HUES64 (cell line): Measurements from ENCODE around the gene KRT4.

Experiments used
- H3K27ac ChIP-seq: 2 replicates; pipeline ENCODE4 v1.7.0; 2013; ENCODE audit warnings: low read depth, low read length, inconsistent platforms
- H3K27me3 ChIP-seq: 2 replicates; pipeline ENCODE4 v1.6.1; 2013; ENCODE audit warnings: mild to moderate bottlenecking, low read length; ENCODE audit not compliant: insufficient read depth
- H3K36me3 ChIP-seq: 2 replicates; pipeline ENCODE4 v1.6.1; 2013; ENCODE audit warnings: mild to moderate bottlenecking, low read length; ENCODE audit not compliant: insufficient read depth
- H3K4me1 ChIP-seq: 2 replicates; pipeline ENCODE4 v1.6.1; 2013; ENCODE audit warnings: mild to moderate bottlenecking, low read length, moderate library complexity; ENCODE audit not compliant: insufficient read depth
- H3K4me3 ChIP-seq: 2 replicates; pipeline ENCODE4 v1.5.1; 2013; ENCODE audit warnings: mild to moderate bottlenecking, low read length, moderate library complexity
- H3K9ac ChIP-seq: 2 replicates; pipeline ENCODE4 v1.6.1; 2013; ENCODE audit warnings: mild to moderate bottlenecking, low read depth, low read length
- H3K9me3 ChIP-seq: 2 replicates; pipeline ENCODE4 v1.6.1; 2013; ENCODE audit warnings: low read depth, low read length; ENCODE audit not compliant: insufficient read depth
- WGBS: fragments of 150-250, 120-280 bp; methylation state at CpG from one replicate; pipeline ENCODE4 v1.1.7; 2013; ENCODE audit warnings: missing lambda C conversion rate; 5-methylcytosine and 5-hydroxymethylcytosine counted together

Gene KRT4

DNA sequence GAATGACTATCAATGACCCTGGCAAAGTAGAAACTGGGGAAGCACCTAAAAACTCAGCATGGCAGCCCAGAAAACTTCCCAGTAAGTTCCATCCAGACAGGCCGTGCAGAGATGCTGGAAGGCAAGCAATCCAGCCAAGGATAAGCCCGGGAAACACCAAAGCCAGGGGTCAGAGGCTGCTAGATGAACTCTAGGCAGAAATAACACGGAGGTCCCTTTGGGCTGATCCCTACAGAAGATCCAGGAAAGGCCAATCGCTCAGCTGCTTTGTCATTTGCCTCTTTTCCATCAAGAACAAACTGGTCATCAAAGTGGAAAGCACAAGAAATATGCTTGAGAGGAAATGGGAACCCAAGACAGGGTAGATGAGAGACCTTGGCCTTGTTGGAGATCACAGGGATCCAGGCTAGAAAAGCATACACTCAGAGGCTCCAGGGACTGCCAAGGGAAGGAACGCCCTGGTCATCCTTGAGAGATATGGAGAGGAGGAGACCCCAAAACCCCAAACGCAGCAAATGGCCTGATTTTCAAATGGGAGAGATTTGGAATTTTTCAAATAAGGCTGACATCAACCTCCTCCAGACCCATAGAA lies 13.7 kb upstream of the KRT4 start:
- Histone ChIP-seq H3K27ac (no peak overlapping the region), H3K27me3 (no peaks in the 10 kb centered on the region), H3K4me1 (no peaks in the 10 kb centered on the region), H3K4me3 (no peak overlapping the region), H3K36me3 (no peaks in the 10 kb centered on the region), H3K9ac (no peak overlapping the region), H3K9me3 (no peaks in the 10 kb centered on the region)
- WGBS, result 93% methylated on average over 6 of the region's 6 CpGs

DNA sequence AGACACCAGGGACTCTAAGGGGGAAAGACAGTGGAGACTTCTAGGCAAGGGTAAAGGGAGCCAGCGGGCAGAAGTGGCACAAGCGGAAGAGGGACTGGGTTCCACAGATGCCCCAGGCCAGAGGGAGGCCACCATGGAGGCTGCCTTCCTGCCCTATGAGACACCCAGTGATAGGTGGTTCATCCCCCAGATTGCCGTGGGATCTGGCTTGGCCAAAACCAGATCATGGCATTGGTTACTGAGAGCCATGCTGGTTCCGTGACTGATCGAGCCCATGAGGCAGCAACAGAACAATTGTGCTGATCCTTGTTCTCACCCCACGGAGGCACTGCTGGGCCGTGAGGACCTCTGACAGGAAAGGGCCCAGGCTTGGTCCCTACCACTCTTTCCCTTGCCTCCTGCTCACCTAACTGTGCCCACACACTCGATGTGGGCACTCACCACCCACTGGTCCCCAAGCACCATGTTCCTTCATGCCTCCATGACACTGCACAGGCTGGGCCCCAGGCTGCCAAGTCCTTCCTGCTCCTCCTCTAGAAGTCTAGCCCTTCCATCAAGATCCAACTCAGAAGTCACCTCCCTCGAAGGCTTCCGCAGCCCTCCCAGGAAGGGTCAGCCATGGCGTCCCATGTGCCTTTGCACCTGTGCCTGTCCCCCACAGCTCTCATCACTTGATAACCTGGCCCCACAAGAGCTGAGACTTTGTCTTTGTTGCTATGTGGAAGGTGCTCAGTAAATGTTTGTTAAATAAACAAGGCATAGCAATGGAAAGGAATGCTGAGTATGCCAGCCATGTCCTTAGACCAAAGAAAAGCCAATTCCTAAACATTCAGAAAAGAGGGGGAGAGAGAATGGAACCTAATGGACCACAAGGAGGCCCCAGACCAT lies 12.9 kb upstream of the KRT4 start:
- Histone ChIP-seq H3K27ac (no peak overlapping the region), H3K4me1 (no peaks in the 10 kb centered on the region), H3K27me3 (no peaks in the 10 kb centered on the region), H3K9me3 (no peaks in the 10 kb centered on the region), H3K9ac (no peak overlapping the region), H3K36me3 (no peaks in the 10 kb centered on the region), H3K4me3 (no peak overlapping the region)
- WGBS, result 91% methylated on average over 11 of the region's 11 CpGs

DNA sequence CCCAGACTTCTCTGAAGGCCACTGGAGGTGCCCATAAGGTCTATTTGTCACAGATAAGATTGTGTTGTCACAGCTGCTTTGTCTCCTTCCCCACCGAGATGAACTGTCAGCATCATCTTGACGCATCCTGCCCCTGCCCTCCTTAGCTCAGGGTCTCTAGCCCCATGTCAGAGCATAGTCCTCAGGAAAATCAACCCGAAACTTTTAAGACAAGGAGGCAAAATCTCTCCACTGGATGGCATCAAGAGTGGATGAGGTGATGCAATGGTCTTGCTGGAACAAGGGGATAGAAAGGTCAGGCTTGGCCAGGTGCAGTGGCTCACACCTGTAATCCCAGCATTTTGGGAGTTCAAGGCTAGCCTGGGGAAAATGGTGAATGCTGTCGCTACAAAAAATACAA lies 12.0 kb upstream of the KRT4 start:
- Histone ChIP-seq H3K27ac (no peak overlapping the region), H3K4me1 (no peaks in the 10 kb centered on the region), H3K36me3 (no peaks in the 10 kb centered on the region), H3K9me3 (no peaks in the 10 kb centered on the region), H3K9ac (no peak overlapping the region), H3K27me3 (no peaks in the 10 kb centered on the region), H3K4me3 (no peak overlapping the region)
- 95% methylated on average over 4 of the region's 4 CpGs for WGBS

DNA sequence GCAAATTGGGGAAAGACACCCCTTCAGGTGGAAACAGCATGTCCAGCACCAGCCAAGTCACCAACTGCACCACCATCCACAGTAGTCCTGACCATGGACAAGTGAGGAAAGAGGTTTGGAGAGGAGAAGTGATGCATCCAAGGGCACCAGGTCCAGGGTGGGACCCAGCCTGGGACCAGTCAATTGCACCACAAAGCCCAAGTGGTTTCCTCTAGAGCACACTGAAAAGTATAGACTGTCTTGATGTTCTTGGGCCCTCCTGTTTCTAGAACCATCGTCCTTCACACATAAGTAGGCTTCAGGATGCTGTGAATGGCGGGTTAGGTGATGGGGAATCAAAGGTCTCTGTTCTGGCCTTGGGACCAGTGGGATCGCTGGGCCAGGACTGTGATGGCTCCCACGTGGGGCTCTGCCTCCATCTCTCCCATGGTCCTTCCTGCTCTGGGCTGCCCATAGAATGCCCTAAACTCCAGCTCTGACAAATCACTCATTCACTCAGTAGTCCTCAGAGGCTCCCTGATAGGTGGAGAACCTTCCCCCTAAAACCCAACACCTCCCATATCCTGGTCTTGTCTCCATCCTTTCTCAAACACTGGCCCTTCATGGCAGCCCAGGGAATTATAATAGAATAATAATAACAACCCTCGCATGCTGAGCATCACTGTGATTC lies 11.0 kb upstream of the KRT4 start:
- H3K4me3 ChIP-seq, result no peak overlapping the region
- H3K9ac ChIP-seq, result no peak overlapping the region
- H3K27ac ChIP-seq, result no peak overlapping the region
- WGBS, result 91% methylated on average over 5 of the region's 5 CpGs
- H3K4me1 ChIP-seq, result no peaks in the 10 kb centered on the region
- no peaks in the 10 kb centered on the region for H3K27me3 ChIP-seq
- H3K36me3 ChIP-seq, result no peaks in the 10 kb centered on the region
- no peaks in the 10 kb centered on the region for H3K9me3 ChIP-seq

DNA sequence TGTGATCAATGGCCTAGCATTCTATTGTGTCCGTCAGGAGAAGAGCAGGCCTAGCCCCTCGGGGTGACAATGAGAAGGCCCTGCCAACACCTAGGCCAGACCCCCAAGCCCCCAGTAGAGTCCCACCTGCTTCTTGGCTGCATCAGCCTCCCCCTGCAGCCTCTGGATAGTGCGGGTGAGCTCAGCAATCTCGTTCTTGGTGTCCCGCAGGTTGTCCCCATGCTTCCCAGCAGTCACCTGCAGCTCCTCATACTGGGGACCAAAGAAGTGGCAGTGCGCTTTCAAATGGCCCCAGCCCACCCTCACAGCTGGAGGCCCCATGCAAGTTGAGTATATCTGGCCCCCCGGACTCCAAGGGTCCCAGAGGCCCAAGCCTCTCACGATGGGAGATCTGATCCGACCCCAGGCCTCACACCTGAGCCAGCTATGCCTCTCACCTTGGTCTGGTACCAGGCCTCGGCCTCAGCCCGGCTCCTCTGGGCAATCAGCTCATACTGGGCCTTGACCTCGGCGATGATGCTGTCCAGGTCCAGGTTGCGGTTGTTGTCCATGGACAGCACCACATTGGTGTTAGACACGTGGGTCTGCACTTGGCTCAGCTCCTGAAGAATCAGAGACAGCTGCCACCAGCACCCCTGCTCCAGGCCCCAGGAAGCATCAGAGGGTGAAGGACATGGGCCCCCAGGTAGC lies 10.0 kb upstream of the KRT4 start:
- H3K9me3 ChIP-seq, result no peaks in the 10 kb centered on the region
- no peak overlapping the region for H3K27ac ChIP-seq
- H3K4me3 ChIP-seq, result no peak overlapping the region
- H3K36me3 ChIP-seq, result no peaks in the 10 kb centered on the region
- no peak overlapping the region for H3K9ac ChIP-seq
- no peaks in the 10 kb centered on the region for H3K4me1 ChIP-seq
- H3K27me3 ChIP-seq, result no peaks in the 10 kb centered on the region
- WGBS, result 92% methylated on average over 15 of the region's 15 CpGs

DNA sequence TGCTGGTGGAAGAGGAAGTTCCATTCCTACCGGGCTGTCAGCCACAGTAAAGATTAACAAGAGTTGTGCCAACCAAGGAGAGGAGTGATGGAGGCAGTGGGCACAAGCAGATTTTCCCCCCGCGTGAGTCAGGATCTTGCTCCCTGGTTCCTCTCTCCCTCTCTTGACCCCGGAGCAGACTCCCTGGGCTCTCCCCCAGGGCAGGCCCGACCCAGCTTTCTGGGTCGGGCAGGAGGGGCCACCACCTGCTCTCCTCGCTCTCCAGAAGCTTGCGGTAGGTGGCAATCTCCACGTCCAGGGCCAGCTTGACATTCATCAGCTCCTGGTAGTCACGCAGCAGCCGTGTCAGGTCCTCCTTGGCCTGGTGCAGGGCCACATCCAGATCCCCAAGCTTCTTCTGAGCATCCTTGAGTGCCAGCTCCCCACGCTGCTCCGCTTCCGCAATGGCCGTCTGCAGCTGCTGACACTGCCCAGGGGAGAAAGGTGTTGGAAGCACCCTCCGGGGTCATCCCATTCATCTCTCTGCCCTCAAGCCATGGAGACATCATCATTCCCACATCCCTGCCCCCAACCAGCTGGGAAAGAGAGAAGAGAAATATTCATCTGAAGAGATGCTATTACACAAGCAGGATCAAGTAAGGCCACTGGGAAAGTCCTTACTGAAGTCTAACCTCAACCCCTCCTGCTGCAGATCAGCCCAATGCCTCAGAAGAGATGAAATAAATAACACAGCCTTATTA lies 9.0 kb upstream of the KRT4 start:
- Histone ChIP-seq H3K4me3 (no peak overlapping the region), H3K36me3 (no peaks in the 10 kb centered on the region), H3K9me3 (no peaks in the 10 kb centered on the region), H3K27me3 (no peaks in the 10 kb centered on the region), H3K4me1 (no peaks in the 10 kb centered on the region), H3K9ac (no peak overlapping the region), H3K27ac (no peak overlapping the region)
- WGBS, result 86% methylated on average over 16 of the region's 16 CpGs

DNA sequence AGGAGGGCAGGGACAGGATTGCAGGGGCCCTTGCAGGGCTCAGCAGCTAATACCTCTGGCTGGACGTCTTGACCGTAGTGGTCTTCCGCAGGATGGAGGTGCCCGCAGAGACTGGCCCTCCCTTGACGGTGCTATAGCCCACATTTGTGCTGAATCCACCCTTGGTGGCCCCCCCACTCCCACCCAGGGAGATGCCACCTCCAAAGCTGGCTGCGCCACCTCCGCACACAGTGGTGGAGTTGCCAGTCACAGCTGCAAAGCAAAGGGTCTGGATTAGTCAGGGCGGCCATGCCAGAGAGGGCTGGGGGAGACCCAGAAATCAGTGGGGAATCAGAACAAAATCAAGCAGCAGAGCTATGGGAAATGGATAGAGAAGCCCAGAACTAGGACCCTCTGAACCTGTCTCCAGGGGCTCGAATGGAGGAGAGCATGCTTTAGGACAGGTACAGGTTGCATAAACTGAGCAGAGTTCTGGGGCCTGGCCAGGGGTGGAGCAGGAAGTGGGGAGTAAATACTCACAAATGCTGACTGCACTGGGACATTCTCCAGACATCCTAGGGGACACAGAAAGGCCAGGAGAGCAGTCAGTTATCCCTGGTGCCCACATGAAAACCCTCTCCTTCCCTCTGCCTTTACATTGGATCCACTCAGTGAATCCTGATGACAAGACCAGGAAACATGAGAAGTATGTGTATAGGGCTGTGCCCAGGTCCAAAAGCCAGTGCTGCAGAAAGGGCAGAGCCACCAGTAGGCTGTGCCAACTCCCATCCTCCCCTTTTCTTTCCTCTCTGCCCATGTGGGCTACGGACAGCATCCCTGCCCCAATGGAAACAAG lies 8.1 kb upstream of the KRT4 start:
- no peaks in the 10 kb centered on the region for H3K9me3 ChIP-seq
- 93% methylated on average over 10 of the region's 10 CpGs for WGBS
- no peak overlapping the region for H3K4me3 ChIP-seq
- no peaks in the 10 kb centered on the region for H3K36me3 ChIP-seq
- no peak overlapping the region for H3K9ac ChIP-seq
- H3K27me3 ChIP-seq, result no peaks in the 10 kb centered on the region
- H3K4me1 ChIP-seq, result no peaks in the 10 kb centered on the region
- H3K27ac ChIP-seq, result no peak overlapping the region

DNA sequence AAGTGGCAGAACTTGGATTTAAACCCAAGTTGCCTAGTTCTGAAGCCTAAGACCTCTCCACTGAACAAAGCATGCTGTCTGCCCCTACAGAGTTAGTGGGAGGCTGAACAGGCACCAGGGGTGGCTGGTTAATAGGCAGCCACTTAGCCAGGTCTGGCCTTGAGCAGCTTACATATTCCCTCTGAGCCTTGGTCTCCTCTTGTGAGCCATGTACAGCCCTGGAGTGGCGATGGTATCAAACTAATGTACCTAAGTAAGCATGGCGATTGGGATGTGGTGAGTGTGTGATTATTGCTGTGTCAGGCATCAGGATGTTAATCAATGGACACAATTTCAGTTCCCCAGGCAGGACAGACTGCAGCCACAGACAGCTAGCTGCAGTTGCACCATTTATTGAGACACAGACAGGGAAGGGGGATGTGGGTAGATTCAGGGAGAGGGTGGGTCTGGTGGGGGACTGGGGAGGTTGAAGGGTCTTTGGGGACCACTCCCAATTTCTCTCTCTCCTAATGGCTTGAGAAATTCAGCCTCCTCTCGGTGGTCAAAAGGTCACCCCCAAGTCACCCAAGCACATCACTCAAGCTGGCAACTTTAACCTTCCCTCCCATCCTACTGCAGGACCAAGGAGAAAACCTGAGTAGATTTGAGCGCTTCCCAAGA lies 7.3 kb upstream of the KRT4 start:
- H3K9ac ChIP-seq, result no peak overlapping the region
- H3K4me3 ChIP-seq, result no peak overlapping the region
- H3K36me3 ChIP-seq, result no peaks in the 10 kb centered on the region
- no peaks in the 10 kb centered on the region for H3K4me1 ChIP-seq
- no peaks in the 10 kb centered on the region for H3K27me3 ChIP-seq
- no peaks in the 10 kb centered on the region for H3K9me3 ChIP-seq
- H3K27ac ChIP-seq, result no peak overlapping the region
- 94% methylated on average over 4 of the region's 4 CpGs for WGBS

DNA sequence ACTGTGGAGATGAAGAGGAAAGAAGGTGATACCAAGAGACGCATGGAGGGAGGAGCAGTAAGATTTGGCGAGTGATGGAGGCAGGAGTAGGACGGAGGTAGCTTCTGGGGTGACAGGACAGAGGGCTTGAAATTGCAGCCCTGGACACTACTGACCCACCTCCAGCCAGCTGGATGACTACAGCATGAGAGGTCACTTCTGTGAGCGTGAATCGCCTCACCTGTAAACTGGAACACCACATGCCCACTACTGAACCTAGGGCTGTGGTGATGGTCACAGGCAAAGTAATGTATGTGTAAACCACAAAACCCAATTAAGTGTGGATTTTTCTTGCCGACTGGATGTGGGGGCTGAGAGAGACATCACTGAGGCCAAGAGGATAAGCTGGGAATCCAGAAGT lies 6.6 kb upstream of the KRT4 start:
- no peak overlapping the region for H3K4me3 ChIP-seq
- H3K9me3 ChIP-seq, result no peaks in the 10 kb centered on the region
- no peak overlapping the region for H3K9ac ChIP-seq
- no peaks in the 10 kb centered on the region for H3K36me3 ChIP-seq
- no peak overlapping the region for H3K27ac ChIP-seq
- H3K4me1 ChIP-seq, result no peaks in the 10 kb centered on the region
- WGBS, result 94% methylated on average over 6 of the region's 6 CpGs
- H3K27me3 ChIP-seq, result no peaks in the 10 kb centered on the region
